ENCODE data around the gene CAMK2B. TPM values are rescaled to one million over a fixed set of nuclear protein-coding genes. Genes with fewer than 3 reads are reported as not detected.

CAMK2B gene
- total and polyA plus RNA-seq, 2 experiments from 2014 or later = not detected

DNA sequence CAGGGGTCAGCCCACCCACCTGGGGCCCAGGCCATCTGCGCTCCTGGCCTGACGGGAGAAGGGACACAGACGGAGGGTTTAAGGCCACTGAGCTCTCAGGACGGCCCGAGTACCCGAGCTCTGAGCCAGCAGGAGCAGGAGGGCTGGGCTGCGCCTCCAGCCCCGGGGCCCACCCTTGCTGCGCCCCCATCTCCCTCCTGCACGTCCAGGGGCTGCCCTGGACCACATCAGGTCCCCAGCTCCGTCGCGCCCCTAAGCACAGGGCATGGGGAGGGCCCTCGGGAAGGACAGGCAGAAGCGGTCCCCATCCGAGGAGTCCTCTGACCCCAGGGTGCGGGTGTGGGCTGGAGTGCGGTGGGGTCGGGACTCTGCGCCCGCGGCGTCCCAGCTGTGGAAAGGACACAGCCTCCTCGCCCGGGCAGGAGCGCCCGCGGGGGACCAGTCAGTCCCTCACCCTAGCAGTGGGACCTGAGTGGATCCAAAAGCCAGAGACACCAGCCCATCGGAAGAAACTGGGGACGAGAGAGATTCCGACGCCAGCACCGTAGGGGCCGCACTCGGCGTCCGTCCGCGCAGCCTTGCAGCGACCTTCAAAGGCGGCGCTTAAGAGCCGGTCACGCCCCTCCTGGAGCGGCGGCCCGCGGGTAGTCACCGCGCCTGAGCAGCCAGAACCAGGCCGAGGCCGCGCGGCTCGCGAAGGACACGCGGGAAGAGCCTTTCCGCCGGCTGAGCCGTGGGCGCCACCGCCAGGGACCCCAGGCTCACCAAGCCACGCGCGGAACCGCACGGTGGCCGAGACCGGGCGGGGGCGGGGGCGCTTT, 15.9 kb downstream of the CAMK2B start:
- H4K20me1 ChIP-seq (replicated peaks; ENCODE audit: insufficient read depth) = no peaks in the 10 kb centered on the region
- peaks cover 32% of the 10 kb centered on the region for H3K27me3 Mint-ChIP-seq (ENCODE audit: insufficient read depth, low read depth, poor library complexity)
- peak overlapping the region; percentile 90 for H3K4me2 ChIP-seq
- H3K4me1 Mint-ChIP-seq = no peaks in the 10 kb centered on the region
- H3K36me3 ChIP-seq (ENCODE audit: insufficient read depth) = no peaks in the 10 kb centered on the region
- H3K9me2 ChIP-seq (ENCODE audit: insufficient read depth) = no peaks in the 10 kb centered on the region
- H3K9me3 Mint-ChIP-seq = no peaks in the 10 kb centered on the region
- peaks cover 39% of the 10 kb centered on the region for H3K27me3 ChIP-seq (ENCODE audit: insufficient read depth)
- H3K27ac ChIP-seq (ENCODE audit: low read depth) = no peak overlapping the region
- TF ChIP-seq POLR2AphosphoS5 (IDR thresholded peaks at IDR 0.05; ENCODE audit: low read depth) (0 out of 2 replicates have a peak, but pooled peaks have one; percentile 37), JUNB (IDR thresholded peaks at IDR 0.05; ENCODE audit: unreplicated experiment) (no peak)
- TF ChIP-seq, protein P1, sequence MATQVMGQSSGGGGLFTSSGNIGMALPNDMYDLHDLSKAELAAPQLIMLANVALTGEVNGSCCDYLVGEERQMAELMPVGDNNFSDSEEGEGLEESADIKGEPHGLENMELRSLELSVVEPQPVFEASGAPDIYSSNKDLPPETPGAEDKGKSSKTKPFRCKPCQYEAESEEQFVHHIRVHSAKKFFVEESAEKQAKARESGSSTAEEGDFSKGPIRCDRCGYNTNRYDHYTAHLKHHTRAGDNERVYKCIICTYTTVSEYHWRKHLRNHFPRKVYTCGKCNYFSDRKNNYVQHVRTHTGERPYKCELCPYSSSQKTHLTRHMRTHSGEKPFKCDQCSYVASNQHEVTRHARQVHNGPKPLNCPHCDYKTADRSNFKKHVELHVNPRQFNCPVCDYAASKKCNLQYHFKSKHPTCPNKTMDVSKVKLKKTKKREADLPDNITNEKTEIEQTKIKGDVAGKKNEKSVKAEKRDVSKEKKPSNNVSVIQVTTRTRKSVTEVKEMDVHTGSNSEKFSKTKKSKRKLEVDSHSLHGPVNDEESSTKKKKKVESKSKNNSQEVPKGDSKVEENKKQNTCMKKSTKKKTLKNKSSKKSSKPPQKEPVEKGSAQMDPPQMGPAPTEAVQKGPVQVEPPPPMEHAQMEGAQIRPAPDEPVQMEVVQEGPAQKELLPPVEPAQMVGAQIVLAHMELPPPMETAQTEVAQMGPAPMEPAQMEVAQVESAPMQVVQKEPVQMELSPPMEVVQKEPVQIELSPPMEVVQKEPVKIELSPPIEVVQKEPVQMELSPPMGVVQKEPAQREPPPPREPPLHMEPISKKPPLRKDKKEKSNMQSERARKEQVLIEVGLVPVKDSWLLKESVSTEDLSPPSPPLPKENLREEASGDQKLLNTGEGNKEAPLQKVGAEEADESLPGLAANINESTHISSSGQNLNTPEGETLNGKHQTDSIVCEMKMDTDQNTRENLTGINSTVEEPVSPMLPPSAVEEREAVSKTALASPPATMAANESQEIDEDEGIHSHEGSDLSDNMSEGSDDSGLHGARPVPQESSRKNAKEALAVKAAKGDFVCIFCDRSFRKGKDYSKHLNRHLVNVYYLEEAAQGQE (IDR thresholded peaks at IDR 0.05; ENCODE audit: unreplicated experiment) = no peak
- H3K4me1 ChIP-seq (ENCODE audit: insufficient read depth) = no peaks in the 10 kb centered on the region
- ATAC-seq (peak; percentile 86), DNase-seq (ENCODE audit: low spot score) (peak; percentile 84)
- H3F3A ChIP-seq (replicated peaks; ENCODE audit: low read depth) = no peaks in the 10 kb centered on the region
- peak overlapping the region; percentile 99 for H2AFZ ChIP-seq
- H3K27ac Mint-ChIP-seq = no peak overlapping the region
- peak overlapping the region; percentile 67 for H3K4me3 Mint-ChIP-seq
- H3K4me3 ChIP-seq = peak overlapping the region; percentile 75
- H3K36me3 Mint-ChIP-seq (ENCODE audit: low read depth) = no peaks in the 10 kb centered on the region
- no peaks in the 10 kb centered on the region for H3K79me2 ChIP-seq (replicated peaks; ENCODE audit: insufficient read depth)

DNA sequence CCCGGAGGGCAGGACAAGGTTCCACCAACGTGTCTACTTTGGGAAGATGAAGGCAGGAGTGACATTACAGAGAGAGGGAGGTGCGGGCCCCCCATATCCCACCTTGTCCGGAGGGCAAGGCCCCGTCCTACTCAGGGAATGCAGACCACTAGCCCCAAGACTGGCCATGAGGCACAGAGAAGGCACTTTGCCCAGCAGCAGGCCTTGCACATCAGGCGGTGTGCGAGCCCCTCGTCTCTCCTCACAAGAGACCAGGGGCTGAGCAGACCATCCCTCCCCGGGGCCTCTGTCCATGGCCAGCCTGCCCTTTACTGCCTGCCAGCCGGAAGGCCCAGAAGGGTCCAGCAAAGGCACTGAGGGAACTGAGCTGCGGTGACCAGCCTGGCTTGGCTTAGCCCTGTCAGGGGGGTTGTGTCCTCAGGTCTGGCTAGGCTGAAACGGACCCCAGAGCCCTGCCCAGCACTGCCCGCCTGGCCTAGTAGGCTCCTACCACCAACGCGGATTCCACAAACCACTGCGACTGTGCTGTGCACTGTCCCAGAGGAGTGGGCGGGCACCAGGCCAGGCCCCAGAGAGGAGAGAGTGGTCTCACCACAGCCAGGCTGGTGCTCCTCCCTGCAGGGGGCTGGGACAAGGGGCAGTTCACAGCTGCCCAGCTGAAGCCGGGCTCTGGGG, 16.7 kb downstream of the CAMK2B start:
- DNase-seq (ENCODE audit: low spot score) (no peak), ATAC-seq (peak; percentile 8; the same call in 2 of the 3 replicates)
- no peaks in the 10 kb centered on the region for H3K79me2 ChIP-seq (replicated peaks; ENCODE audit: insufficient read depth)
- H3K27me3 ChIP-seq (ENCODE audit: insufficient read depth) = peaks cover 39% of the 10 kb centered on the region
- H3F3A ChIP-seq (replicated peaks; ENCODE audit: low read depth) = no peaks in the 10 kb centered on the region
- Mint-ChIP-seq H3K4me3 (no peak overlapping the region), H3K9me3 (no peaks in the 10 kb centered on the region), H3K36me3 (ENCODE audit: low read depth) (no peaks in the 10 kb centered on the region), H3K27ac (no peak overlapping the region), H3K4me1 (no peaks in the 10 kb centered on the region), H3K27me3 (ENCODE audit: insufficient read depth, low read depth, poor library complexity) (peaks cover 30% of the 10 kb centered on the region)
- peak overlapping the region; percentile 99 for H2AFZ ChIP-seq
- no peak overlapping the region for H3K27ac ChIP-seq (ENCODE audit: low read depth)
- no peaks in the 10 kb centered on the region for H3K4me1 ChIP-seq (ENCODE audit: insufficient read depth)
- no peaks in the 10 kb centered on the region for H3K9me2 ChIP-seq (ENCODE audit: insufficient read depth)
- peak overlapping the region; percentile 75; the same call in 1 of the 2 replicates for H3K4me3 ChIP-seq
- peak overlapping the region; percentile 90 for H3K4me2 ChIP-seq
- H4K20me1 ChIP-seq (replicated peaks; ENCODE audit: insufficient read depth) = no peaks in the 10 kb centered on the region
- H3K36me3 ChIP-seq (ENCODE audit: insufficient read depth) = no peaks in the 10 kb centered on the region
- TF ChIP-seq, protein P2, sequence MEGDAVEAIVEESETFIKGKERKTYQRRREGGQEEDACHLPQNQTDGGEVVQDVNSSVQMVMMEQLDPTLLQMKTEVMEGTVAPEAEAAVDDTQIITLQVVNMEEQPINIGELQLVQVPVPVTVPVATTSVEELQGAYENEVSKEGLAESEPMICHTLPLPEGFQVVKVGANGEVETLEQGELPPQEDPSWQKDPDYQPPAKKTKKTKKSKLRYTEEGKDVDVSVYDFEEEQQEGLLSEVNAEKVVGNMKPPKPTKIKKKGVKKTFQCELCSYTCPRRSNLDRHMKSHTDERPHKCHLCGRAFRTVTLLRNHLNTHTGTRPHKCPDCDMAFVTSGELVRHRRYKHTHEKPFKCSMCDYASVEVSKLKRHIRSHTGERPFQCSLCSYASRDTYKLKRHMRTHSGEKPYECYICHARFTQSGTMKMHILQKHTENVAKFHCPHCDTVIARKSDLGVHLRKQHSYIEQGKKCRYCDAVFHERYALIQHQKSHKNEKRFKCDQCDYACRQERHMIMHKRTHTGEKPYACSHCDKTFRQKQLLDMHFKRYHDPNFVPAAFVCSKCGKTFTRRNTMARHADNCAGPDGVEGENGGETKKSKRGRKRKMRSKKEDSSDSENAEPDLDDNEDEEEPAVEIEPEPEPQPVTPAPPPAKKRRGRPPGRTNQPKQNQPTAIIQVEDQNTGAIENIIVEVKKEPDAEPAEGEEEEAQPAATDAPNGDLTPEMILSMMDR (conservative IDR thresholded peaks at IDR 0.05; ENCODE audit: low read depth in 2 of 2) = no peak
- TF ChIP-seq, protein P1 (IDR thresholded peaks at IDR 0.05; ENCODE audit: unreplicated experiment) = no peak
- TF ChIP-seq JUNB (IDR thresholded peaks at IDR 0.05; ENCODE audit: unreplicated experiment) (no peak), ZNF331 (CRISPR knock-in tag; IDR thresholded peaks at IDR 0.05; ENCODE audit: low read depth) (no peak), EZH2 (IDR thresholded peaks at IDR 0.05; ENCODE audit: low read depth, unreplicated experiment) (no peak), ETS1 (IDR thresholded peaks at IDR 0.05) (no peak)

Measured in GM23338 (cell line).